Endothelial cell of umbilical vein (primary cell): ENCODE data around the gene COMMD10. TPM values are rescaled to one million over a fixed set of nuclear protein-coding genes. Genes with fewer than 3 reads are reported as not detected.

Experiments
- BruUV-seq: library from RNA; stranded (reverse); fragments of 400-500 nt; replicated peaks from 2 replicates; lab custom pipeline; 2021; lab: Mats Ljungman, UMichigan
- CTCF ChIA-PET: fragments of 300-600, 350-600 bp; sonication (Branson Sonifier 250); formaldehyde crosslinking; loops from one replicate; lab custom pipeline; 2021; ENCODE audit warnings: antibody characterized with exemption, inconsistent platforms; lab: Charles Lee
- POLR2A ChIA-PET: fragments of 300-600, 350-600 bp; sonication (Branson Sonifier 250); formaldehyde crosslinking; loops from one replicate; lab custom pipeline; 2021; ENCODE audit warnings: antibody characterized with exemption, inconsistent platforms; lab: Charles Lee
- DNase-seq: peaks from one replicate; pipeline ENCODE4 v3.0.0-alpha.2; 2011; ENCODE audit warnings: low read depth, low spot score
- FAIRE-seq: peaks from 2 replicates; lab custom pipeline; 2011; peaks lifted over from hg19 to GRCh38; lab: Jason Lieb, UNC
- H2AFZ ChIP-seq: 2 replicates; pipeline ENCODE4 v1.6.0; 2012; ENCODE audit warnings: low read depth, low read length, control low read depth, inconsistent platforms
- H3K27ac ChIP-seq: 2 replicates; pipeline ENCODE4 v1.5.1; 2011; ENCODE audit warnings: low read depth, mild to moderate bottlenecking, control low read depth, low read length, moderate library complexity; ENCODE audit not compliant: insufficient read depth
- H3K27me3 ChIP-seq, 2 experiments: 2 replicates each; pipeline versions ENCODE4 v1.6.0 to v1.6.1; 2011; ENCODE audit warnings: low read length in 2 of 2, mixed read lengths in 1 of 2; ENCODE audit not compliant: control insufficient read depth in 2 of 2, insufficient read depth in 2 of 2
- H3K36me3 ChIP-seq, 2 experiments: 2 replicates in 1 of 2; 3 replicates in 1 of 2; pipeline ENCODE4 v1.5.1; 2011; ENCODE audit warnings: low read length in 2 of 2, mild to moderate bottlenecking in 1 of 2, moderate library complexity in 1 of 2; ENCODE audit not compliant: control insufficient read depth in 2 of 2, insufficient read depth in 2 of 2; ENCODE audit errors: extremely low read depth in 1 of 2
- H3K4me1 ChIP-seq: 3 replicates; pipeline ENCODE4 v1.5.1; 2011; ENCODE audit warnings: mild to moderate bottlenecking, low read length; ENCODE audit not compliant: control insufficient read depth, insufficient read depth; ENCODE audit errors: extremely low read depth
- H3K4me2 ChIP-seq: 2 replicates; pipeline ENCODE4 v1.6.1; 2011; ENCODE audit warnings: low read length, control low read depth, mixed read lengths; ENCODE audit not compliant: insufficient read depth
- H3K4me3 ChIP-seq, 3 experiments: fragments of 200-600 bp in 1 of 3; sonication (generic), shearing (Covaris generic) in 1 of 3; replicated peaks in 1 of 3; 2 replicates each; pipeline ENCODE4 v1.5.1; 2011 to 2016; ENCODE audit warnings: control low read depth in 3 of 3, low read length in 3 of 3, mild to moderate bottlenecking in 2 of 3, inconsistent platforms in 1 of 3, low read depth in 1 of 3, moderate library complexity in 1 of 3; ENCODE audit not compliant: insufficient read depth in 1 of 3
- H3K79me2 ChIP-seq: 2 replicates; pipeline ENCODE4 v1.6.0; 2012; ENCODE audit warnings: low read length, inconsistent platforms; ENCODE audit not compliant: control insufficient read depth, insufficient read depth
- H3K9ac ChIP-seq: replicated peaks from 2 replicates; pipeline ENCODE3; 2011; ENCODE audit warnings: low read length, control low read depth; ENCODE audit not compliant: insufficient read depth; ENCODE audit errors: extremely low read depth
- H3K9me1 ChIP-seq: replicated peaks from 3 replicates; pipeline ENCODE4 v1.6.0; 2011; ENCODE audit warnings: mild to moderate bottlenecking, low read length; ENCODE audit not compliant: control insufficient read depth, insufficient read depth; ENCODE audit errors: extremely low read depth
- H3K9me3 ChIP-seq: replicated peaks from 2 replicates; pipeline ENCODE4 v1.5.1; 2012; ENCODE audit warnings: low read length, inconsistent platforms; ENCODE audit not compliant: control insufficient read depth, insufficient read depth
- H4K20me1 ChIP-seq: replicated peaks from 2 replicates; pipeline ENCODE3; 2011; ENCODE audit warnings: mild to moderate bottlenecking, low read length; ENCODE audit not compliant: control insufficient read depth, insufficient read depth; ENCODE audit errors: extremely low read depth
- CTCF ChIP-seq, 2 donors: IDR thresholded peaks; 1 replicate in 1 of 2; 2 replicates in 1 of 2; pipeline ENCODE4 v1.5.1; 2011; ENCODE audit warnings: low read length in 2 of 2, mild to moderate bottlenecking in 2 of 2, moderate library complexity in 2 of 2, control low read depth in 1 of 2, inconsistent platforms in 1 of 2, low read depth in 1 of 2; ENCODE audit not compliant: insufficient read depth in 1 of 2; ENCODE audit errors: extremely low read depth in 1 of 2
- FOS ChIP-seq: IDR thresholded peaks from 2 replicates; pipeline ENCODE4 v1.6.1; 2011; ENCODE audit warnings: mild to moderate bottlenecking, low read length, moderate library complexity, borderline replicate concordance; ENCODE audit not compliant: insufficient read depth
- JUN ChIP-seq: IDR thresholded peaks from 2 replicates; pipeline ENCODE4 v1.6.1; 2011; ENCODE audit warnings: borderline replicate concordance, low read depth; ENCODE audit not compliant: insufficient read length, insufficient read depth
- dilution Hi-C: fragments of 300-500 bp; cut with MboI; formaldehyde crosslinking; loops from one replicate; pipeline ENCODE4 v1.15.0; 2019; ENCODE audit warnings: low sequenced_read_pairs; ENCODE audit not compliant: extremely low pct_ligation_motif_present
- intact Hi-C: fragments of 100-400 bp; cut with micrococcal nuclease; formaldehyde crosslinking; loops from one replicate; pipeline ENCODE4 v1.10.0; 2022
- polyA plus RNA-seq, 4 experiments: library from polyadenylated mRNA; depleted of rRNA in 3 of 4; stranded (reverse) in 3 of 4; unstranded in 1 of 4; fragments of >200 nt; gene quantifications; 2 replicates each; pipeline versions ENCODE4 v1.2.1 to v1.2.3, GENCODE V29; 2011 to 2012; ENCODE audit warnings: missing spikeins in 1 of 4
- small RNA-seq: library from RNA; depleted of rRNA; stranded (forward); fragments of <200 nt; gene quantifications from one replicate; pipeline ENCODE3, GENCODE V24; 2012; ENCODE audit warnings: low replicate concordance, low read depth; ENCODE audit not compliant: insufficient read depth, insufficient read length
- total RNA-seq: library from RNA; stranded (reverse); gene quantifications from 2 replicates; pipeline ENCODE4 v1.2.3, GENCODE V29; 2021

Gene COMMD10
- total and polyA plus RNA-seq, 2 donors (not counting 3 experiments of a cell fraction or from before 2014, with no cell fraction given) = 12.5 to 27.0 TPM

GRCh38 chr5:116329503-116329902 is 244.7 kb downstream of the COMMD10 start:
- no TSS peak for BruUV-seq
- Histone ChIP-seq H3K9ac (no peak overlapping the region), H3K9me1 (no peaks in the 10 kb centered on the region), H3K79me2 (no peaks in the 10 kb centered on the region), H3K4me3 (no peak overlapping the region), H3K4me1 (no peaks in the 10 kb centered on the region), H3K27me3 (no peaks in the 10 kb centered on the region), H4K20me1 (no peaks in the 10 kb centered on the region), H2AFZ (no peak overlapping the region), H3K27ac (no peak overlapping the region), H3K4me2 (no peak overlapping the region), H3K9me3 (no peaks in the 10 kb centered on the region), H3K36me3 (no peaks in the 10 kb centered on the region)
- no peak for TF ChIP-seq CTCF (IDR thresholded peaks at IDR 0.05; ENCODE audit: extremely low read depth in 1 of 2, insufficient read depth in 1 of 2, low read depth in 1 of 2, low read length in 2 of 2)
- DNase-seq (no peak), FAIRE-seq (no peak)
- dilution Hi-C loops (no loop called here), intact Hi-C loops (no loop called here)
- ChIA-PET CTCF (no interaction called here), POLR2A (no interaction called here)

- Histone ChIP-seq H3K27ac (no peak overlapping the region), H3K4me2 (no peak overlapping the region), H3K79me2 (no peaks in the 10 kb centered on the region), H3K9me1 (no peaks in the 10 kb centered on the region), H3K9ac (no peak overlapping the region), H4K20me1 (no peaks in the 10 kb centered on the region), H3K4me3 (no peak overlapping the region), H3K9me3 (no peaks in the 10 kb centered on the region), H3K4me1 (no peaks in the 10 kb centered on the region), H3K36me3 (no peaks in the 10 kb centered on the region), H2AFZ (no peak overlapping the region), H3K27me3 (no peaks in the 10 kb centered on the region)
- POLR2A ChIA-PET = no interaction called here
- DNase-seq = no peak
- no TSS peak for BruUV-seq
- TF ChIP-seq FOS (no peak), CTCF (IDR thresholded peaks at IDR 0.05; ENCODE audit: extremely low read depth in 1 of 2, insufficient read depth in 1 of 2, low read depth in 1 of 2, low read length in 2 of 2) (no peak), JUN (no peak)
- CTCF ChIA-PET = no interaction called here
- no peak for FAIRE-seq
- intact Hi-C loops = no loop called here
- dilution Hi-C loops = no loop called here
Measured at GRCh38 chr5:116340799-116341198, 256.0 kb downstream of the COMMD10 start.

Small RNA genes lying within 50 kb of the gene (small RNA-seq; reads per million reads assigned to genes)
- not detected for gene HMGN2P27
- not detected for gene RNU6-644P

Other genes starting within 250 kb of the COMMD10 start
- 50.3 and 62.0 TPM in 2 replicates for gene ATG12, start 243.5 kb upstream of the COMMD10 start, total RNA-seq
- gene ATG12, start 243.5 kb upstream of the COMMD10 start, polyA plus RNA-seq = 18.9 and 27.5 TPM in 2 replicates
- 81.2 and 85.7 TPM in 2 replicates for gene AP3S1, start 243.1 kb upstream of the COMMD10 start, total RNA-seq
- gene AP3S1, start 243.1 kb upstream of the COMMD10 start, polyA plus RNA-seq = 18.2 and 26.5 TPM in 2 replicates
- 0.28 and 0.38 TPM in 2 replicates for gene LVRN, start 122.5 kb upstream of the COMMD10 start, total RNA-seq
- 0.11 TPM in 2 replicates for gene LVRN, start 122.5 kb upstream of the COMMD10 start, polyA plus RNA-seq
- 0.58 TPM in 1 of 2 replicates, not detected in the other for gene ARL14EPL, start 52.6 kb upstream of the COMMD10 start, total RNA-seq
- gene ARL14EPL, start 52.6 kb upstream of the COMMD10 start, polyA plus RNA-seq = 0.10 TPM in 1 of 2 replicates, not detected in the other